ENCODE measurements around the gene ASB9. TPM values are rescaled to one million over a fixed set of nuclear protein-coding genes. Genes with fewer than 3 reads are reported as not detected.
"Not testable (repeated sequence)": the region's sequence is repeated elsewhere in the genome, so short reads cannot be mapped to it uniquely, and the experiment has no call there.

Gene ASB9, protein sequence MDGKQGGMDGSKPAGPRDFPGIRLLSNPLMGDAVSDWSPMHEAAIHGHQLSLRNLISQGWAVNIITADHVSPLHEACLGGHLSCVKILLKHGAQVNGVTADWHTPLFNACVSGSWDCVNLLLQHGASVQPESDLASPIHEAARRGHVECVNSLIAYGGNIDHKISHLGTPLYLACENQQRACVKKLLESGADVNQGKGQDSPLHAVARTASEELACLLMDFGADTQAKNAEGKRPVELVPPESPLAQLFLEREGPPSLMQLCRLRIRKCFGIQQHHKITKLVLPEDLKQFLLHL
- total RNA-seq (2014; rRNA removed; shearing (Covaris generic); ENCODE audit: low replicate concordance), result 29.8 and 44.6 TPM in 2 replicates

DNA sequence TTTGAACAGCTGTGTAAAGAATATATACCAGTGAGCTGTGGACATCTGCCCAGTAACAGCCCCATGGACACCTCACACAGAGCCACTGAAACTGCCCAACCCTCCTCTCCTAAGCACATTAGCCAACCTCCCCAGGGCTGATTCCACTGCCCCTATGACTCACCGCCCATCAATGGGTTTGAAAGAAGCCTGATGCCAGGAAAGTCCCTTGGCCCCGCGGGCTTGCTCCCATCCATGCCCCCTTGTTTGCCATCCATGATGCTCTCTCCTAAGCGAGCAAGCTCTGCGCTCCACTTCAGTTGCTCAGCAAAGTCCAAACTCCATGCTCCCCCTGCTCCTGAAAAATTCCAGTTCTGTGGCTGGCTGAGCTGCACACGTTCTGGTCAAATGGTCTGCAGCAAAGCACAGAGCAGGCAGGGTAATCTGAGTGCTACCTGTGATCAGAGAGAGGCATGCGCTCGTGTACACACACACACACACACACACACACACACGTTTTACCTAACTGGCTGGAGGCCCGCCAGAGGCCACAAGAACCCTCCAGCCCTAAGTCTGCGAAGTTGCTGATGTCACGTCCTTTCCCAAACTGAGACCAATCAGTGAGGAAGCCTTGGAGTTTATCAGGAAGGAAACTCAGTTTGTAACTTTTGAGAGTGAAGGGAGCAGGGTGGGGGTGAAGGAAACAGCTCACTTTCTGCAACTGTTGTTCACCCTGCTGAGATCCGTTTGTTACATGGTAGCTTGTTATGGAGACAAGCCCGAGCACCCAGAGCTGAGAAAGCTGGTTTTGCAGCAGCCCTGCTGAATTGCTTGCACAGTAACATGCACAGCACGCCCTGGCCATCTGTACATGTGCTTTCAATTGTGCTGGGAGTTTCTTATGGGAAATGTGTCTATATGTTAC, at the start of gene ASB9:
Gene ASB9 (minus strand): TSS at position 466 of the 904 bp plus-strand sequence. CDS start 209 bp downstream, at position 257.
- peak; percentile 94 for DNase-seq (ENCODE audit: low read depth)

DNA sequence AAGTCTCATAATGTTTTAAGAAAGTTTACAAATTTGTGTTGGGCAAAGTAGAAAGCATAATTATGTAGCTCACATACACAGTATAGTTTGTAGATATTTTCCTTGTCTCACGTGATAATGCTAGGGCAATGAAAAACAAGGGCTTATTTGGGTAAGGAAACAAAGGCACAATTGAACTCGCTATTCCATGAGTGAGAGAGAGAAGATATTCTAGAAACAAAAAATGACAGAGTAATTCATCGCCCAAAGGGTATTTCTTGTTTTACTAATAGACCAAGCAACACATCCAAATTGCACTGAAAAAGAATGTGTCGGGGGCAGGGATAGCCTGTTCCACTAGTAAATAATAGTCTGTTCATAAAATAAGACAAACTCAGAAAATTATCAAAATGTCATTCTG, 49.2 kb upstream of the ASB9 start:
- no peak for DNase-seq (ENCODE audit: low read depth)
- in situ Hi-C loops (cut with HindIII; ENCODE audit: low pct_unique_long_range_greater_than_20kb, low sequenced_read_pairs), result no loop called here

More for the DNA sequence above, at the start of gene ASB9:
- in situ Hi-C loops (cut with HindIII; ENCODE audit: low pct_unique_long_range_greater_than_20kb, low sequenced_read_pairs), result no loop called here

GRCh38 chrX:15315509-15315908, 45.6 kb upstream of the ASB9 start, which contains the start of gene ASB11:
Gene ASB11 (minus strand): TSS chrX:15315640. CDS start chrX:15315605, 35 bp downstream.
- no peak for DNase-seq (ENCODE audit: low read depth)
- in situ Hi-C loops (cut with HindIII; ENCODE audit: low pct_unique_long_range_greater_than_20kb, low sequenced_read_pairs), result no loop called here

GRCh38 chrX:15314472-15314871, 44.6 kb upstream of the ASB9 start:
- no peak for DNase-seq (ENCODE audit: low read depth)

GRCh38 chrX:15311119-15311518, 41.2 kb upstream of the ASB9 start:
- DNase-seq (ENCODE audit: low read depth), result no peak
- in situ Hi-C loops (cut with HindIII; ENCODE audit: low pct_unique_long_range_greater_than_20kb, low sequenced_read_pairs), result no loop called here

More at GRCh38 chrX:15314472-15314871, 44.6 kb upstream of the ASB9 start:
- in situ Hi-C loops (cut with HindIII; ENCODE audit: low pct_unique_long_range_greater_than_20kb, low sequenced_read_pairs), result no loop called here

DNA sequence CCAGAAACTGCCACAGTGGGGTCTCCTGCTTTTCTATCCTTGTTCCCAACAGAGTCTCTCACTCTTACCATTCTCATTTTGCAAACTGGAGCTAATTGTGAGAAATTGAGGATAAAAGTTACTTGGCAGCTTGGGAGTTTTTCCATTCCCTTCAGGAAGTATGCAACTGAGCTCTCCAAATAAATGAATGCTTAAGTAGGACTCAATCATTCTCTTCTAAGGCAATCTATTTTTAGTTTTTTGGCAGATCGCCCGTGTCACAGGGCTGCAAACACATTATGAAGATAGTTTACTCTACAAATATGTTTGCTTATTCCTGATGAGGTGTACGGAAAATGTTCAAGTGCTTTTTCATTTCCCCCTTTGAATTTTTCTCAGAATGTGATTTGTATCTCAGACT, 40.2 kb upstream of the ASB9 start:
- no peak for DNase-seq (ENCODE audit: low read depth)
- in situ Hi-C loops (cut with HindIII; ENCODE audit: low pct_unique_long_range_greater_than_20kb, low sequenced_read_pairs), result no loop called here

DNA sequence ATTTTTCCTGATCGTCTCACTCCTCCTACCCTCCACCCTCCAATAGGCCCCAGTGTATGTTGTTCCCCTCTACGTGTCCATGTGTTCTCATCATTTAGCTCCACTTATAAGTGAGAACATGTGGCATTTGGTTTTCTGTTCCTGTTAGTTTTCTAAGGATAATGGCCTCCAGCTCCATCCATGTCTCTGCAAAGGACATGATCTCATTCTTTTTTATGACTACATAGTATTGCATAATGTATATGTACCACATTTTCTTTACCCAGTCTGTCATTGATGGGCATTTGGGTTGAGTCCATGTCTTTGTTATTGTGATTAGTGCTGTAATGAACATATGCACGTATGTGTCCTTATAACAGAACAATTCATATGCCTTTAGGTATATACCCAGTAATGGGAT, 36.0 kb upstream of the ASB9 start:
- DNase-seq (ENCODE audit: low read depth); in situ Hi-C loops (cut with HindIII; ENCODE audit: low pct_unique_long_range_greater_than_20kb, low sequenced_read_pairs): not testable (repeated sequence)

DNA sequence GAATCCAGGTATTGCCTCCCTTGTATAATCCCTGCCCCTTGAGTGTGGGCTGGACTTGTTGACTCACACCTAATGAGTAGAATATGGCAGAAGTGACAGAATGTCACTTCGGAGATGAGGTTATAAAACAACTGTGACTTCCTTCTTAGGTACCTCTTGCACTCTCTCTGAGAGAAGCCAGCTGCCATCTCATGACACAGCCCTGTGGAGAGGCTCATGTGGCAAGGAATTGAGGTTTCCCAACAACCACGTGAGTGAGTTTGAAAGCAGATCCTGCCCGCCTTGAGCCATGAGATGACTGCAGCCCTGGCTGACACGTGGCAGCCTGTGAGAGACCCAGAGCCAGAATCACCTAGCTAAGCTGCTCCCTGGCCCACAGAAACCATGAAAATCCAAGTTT, 32.0 kb upstream of the ASB9 start:
- DNase-seq (ENCODE audit: low read depth), result peak; percentile 62
- in situ Hi-C loops (cut with HindIII; ENCODE audit: low pct_unique_long_range_greater_than_20kb, low sequenced_read_pairs), result no loop called here

DNA sequence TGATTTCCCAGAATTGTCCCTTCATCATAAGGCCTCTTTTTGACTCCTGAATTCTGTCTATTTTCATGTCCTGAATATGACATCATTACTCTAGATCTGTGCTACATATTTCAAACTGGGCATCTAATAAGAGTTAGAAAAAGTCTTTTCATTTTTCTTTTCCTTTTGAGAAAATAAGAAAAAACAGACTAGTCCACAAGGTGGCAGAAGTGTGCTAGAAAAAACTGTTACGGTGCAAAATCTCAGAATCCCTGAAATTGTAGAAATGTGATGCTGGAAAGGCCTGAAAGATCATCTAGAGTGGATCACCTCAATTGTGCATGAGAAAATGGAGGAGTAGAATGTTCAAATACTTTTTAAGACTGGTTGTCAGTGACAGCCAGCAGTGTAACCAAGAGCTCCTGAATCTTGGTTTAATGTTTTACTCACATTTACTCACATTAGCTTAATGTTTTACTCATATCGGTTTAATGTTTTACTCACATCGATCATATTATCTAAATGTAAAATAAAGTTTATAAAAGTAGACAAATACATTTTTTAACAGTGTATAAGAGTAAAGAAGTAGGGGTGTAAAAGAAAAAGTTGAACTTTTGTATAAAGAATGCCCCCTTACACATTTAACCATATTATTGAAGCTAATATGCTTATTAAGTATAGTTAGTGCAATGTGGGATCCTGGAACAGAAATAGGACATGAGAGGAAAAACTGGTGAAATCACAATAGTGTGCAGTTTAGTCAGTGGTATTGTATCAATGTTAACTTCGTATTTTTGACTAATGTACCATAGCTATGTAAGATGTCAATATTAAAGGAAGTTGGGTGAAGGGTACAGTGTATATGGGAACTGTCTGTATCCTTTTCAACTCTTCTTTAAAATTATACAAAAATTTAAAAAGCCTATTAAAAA, 30.3 kb upstream of the ASB9 start:
- in situ Hi-C loops (cut with HindIII; ENCODE audit: low pct_unique_long_range_greater_than_20kb, low sequenced_read_pairs), result no loop called here
- DNase-seq (ENCODE audit: low read depth), result peak; percentile 44

DNA sequence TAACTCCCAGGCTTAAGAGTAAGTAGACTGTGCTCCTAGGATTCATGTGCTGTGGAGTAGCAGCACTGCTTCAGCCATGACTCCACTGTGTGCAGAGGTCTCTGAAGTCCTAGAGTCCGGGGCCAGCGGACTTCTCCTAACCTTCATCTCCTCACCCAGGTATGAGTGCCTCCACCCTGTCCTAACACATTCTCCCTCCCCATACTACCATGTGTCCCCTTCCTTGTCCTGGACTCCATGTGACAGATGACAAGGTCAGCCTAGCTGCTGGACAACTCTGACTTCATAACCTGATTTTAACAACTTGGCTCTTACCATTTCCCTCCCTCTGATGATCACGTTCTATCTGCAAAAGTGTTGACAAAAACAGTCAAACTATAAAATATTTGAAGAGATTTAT, 28.9 kb upstream of the ASB9 start:
- no peak for DNase-seq (ENCODE audit: low read depth)
- in situ Hi-C loops (cut with HindIII; ENCODE audit: low pct_unique_long_range_greater_than_20kb, low sequenced_read_pairs), result no loop called here

DNA sequence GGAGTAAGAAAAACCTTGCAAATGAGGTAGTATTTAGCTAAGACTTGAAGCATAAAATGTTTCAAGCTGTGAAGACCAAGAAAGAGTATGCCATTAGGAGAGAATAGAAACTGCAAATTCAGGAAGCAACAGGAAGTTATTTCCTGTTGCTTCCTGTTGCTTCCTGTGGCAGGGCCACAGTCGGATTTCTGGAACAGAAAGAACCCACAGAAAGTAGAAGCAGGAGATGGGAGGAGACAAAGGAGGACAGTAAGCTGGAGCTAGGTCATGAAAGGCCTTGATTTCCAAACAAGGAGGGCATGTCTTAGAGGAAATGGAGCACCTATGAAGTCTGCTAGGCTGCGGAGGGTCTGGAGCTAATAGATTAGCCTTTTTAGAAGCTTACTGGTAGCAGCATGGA, 28.3 kb upstream of the ASB9 start:
- in situ Hi-C loops (cut with HindIII; ENCODE audit: low pct_unique_long_range_greater_than_20kb, low sequenced_read_pairs), result no loop called here
- DNase-seq (ENCODE audit: low read depth), result no peak

GRCh38 chrX:15293451-15293850, 23.6 kb upstream of the ASB9 start:
- no peak for DNase-seq (ENCODE audit: low read depth)
- in situ Hi-C loops (cut with HindIII; ENCODE audit: low pct_unique_long_range_greater_than_20kb, low sequenced_read_pairs), result no loop called here

GRCh38 chrX:15292861-15293260, 23.0 kb upstream of the ASB9 start:
- no peak for DNase-seq (ENCODE audit: low read depth)
- in situ Hi-C loops (cut with HindIII; ENCODE audit: low pct_unique_long_range_greater_than_20kb, low sequenced_read_pairs), result no loop called here

DNA sequence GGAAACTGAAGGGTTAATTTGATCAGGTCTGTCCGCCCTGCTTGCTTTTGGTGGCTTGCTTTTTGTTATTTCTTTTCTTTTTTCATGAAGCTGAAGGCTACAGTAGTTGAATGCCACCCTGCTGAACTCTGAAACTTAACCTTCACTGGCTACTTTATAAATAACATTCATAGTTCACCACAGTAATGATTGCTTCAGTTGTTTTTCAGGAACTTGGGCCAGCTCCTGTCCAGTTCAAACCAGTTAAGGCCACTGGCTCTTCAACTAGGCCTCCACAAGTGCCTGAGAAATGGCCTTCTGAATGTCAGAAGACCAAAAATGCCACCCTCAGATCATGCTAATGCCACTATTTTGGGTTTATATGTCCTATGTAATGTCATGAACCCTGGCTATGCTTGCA, 7.7 kb upstream of the ASB9 start:
- in situ Hi-C loops (cut with HindIII; ENCODE audit: low pct_unique_long_range_greater_than_20kb, low sequenced_read_pairs), result no loop called here

GRCh38 chrX:15274946-15275345, 5.1 kb upstream of the ASB9 start:
- in situ Hi-C loops (cut with HindIII; ENCODE audit: low pct_unique_long_range_greater_than_20kb, low sequenced_read_pairs), result no loop called here
- DNase-seq (ENCODE audit: low read depth), result no peak

More for the DNA sequence above, 7.7 kb upstream of the ASB9 start:
- DNase-seq (ENCODE audit: low read depth), result no peak

- DNase-seq (ENCODE audit: low read depth); in situ Hi-C loops (cut with HindIII; ENCODE audit: low pct_unique_long_range_greater_than_20kb, low sequenced_read_pairs): not testable (repeated sequence)
Observed at GRCh38 chrX:15273275-15273674, 3.4 kb upstream of the ASB9 start.

GRCh38 chrX:15271757-15272156, 1.9 kb upstream of the ASB9 start:
- in situ Hi-C loops (cut with HindIII; ENCODE audit: low pct_unique_long_range_greater_than_20kb, low sequenced_read_pairs), result no loop called here
- no peak for DNase-seq (ENCODE audit: low read depth)

- in situ Hi-C loops (cut with HindIII; ENCODE audit: low pct_unique_long_range_greater_than_20kb, low sequenced_read_pairs), result no loop called here
- no peak for DNase-seq (ENCODE audit: low read depth)
Observed at GRCh38 chrX:15269120-15269519, 763 bp downstream of the ASB9 start.

Measured in Caki2 (cell line).